NT2/D1 (cell line): ENCODE results near the gene PRSS1.

Experiments used
- SUZ12 ChIP-seq: IDR thresholded peaks from 2 replicates; pipeline ENCODE4 v1.6.1; 2011; ENCODE audit not compliant: insufficient read length, insufficient read depth; ENCODE audit errors: extremely low read depth
- YY1 ChIP-seq: IDR thresholded peaks from 2 replicates; pipeline ENCODE4 v1.6.1; 2011; ENCODE audit not compliant: insufficient read length, insufficient read depth
- ZNF274 ChIP-seq: IDR thresholded peaks from 2 replicates; pipeline ENCODE4 v1.6.1; 2011; ENCODE audit warnings: mild to moderate bottlenecking, low read depth, low read length

DNA sequence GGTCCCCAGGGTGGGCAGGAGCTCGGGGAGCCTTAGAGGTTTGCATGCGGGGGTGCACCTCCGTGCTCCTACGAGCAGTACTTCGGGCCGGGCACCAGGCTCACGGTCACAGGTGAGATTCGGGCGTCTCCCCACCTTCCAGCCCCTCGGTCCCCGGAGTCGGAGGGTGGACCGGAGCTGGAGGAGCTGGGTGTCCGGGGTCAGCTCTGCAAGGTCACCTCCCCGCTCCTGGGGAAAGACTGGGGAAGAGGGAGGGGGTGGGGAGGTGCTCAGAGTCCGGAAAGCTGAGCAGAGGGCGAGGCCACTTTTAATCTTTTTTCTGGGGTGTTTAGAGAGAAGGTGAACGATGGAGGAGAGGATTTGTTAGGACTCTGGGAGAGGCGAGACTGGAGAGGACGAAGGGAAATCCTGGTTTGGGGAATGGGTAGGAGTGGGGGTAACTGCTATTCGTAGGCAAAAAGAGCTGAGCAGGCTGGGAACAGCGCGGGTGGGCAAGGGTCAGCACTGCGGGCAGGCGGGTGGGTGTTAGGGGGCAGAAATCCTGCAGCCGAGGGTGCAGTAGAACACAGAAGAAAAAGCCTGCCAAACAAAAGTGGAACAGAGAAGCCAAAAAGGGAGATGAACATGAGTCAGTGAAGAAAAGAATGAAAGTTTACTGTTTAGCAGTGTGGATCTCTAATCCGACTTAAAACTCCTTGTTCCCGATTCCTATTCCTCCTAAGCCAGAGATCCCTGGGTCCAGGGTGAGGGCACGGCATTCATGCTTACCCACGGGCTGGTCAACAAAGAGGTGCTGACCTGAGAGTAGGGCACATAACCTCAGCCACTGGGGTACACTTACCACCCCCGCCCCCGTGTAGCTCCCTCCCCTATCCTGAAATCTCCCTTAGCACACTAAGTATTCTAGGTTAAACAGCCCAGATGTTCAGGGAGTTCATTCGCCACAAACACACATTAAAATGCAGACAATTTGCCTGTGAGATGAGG lies 48.4 kb downstream of the PRSS1 start:
- no peak for TF ChIP-seq YY1
- peak; percentile 53 for TF ChIP-seq SUZ12
- TF ChIP-seq ZNF274 = no peak
